Stimulated activated naive CD8-positive, alpha-beta T cell treated with anti-CD3 and anti-CD28 coated beads, Interleukin-15, Interleukin-2, amounts not matched to agents 100 U/mL and 50 U/mL, for 24 hours (primary cell): ENCODE measurements around the gene MAGI1.

ENCODE experiments used
- ATAC-seq: fragments of 150-1000 bp; cut with Tn5 transposase; one replicate; pipeline ENCODE4 v1.10.0; 2021
- DNase-seq: peaks from one replicate; pipeline ENCODE4 v3.0.0; 2021

The MAGI1 gene

GRCh38 chr3:65409176-65409569 lies 629.5 kb downstream of the MAGI1 start:
- ATAC-seq (no peak), DNase-seq (no peak)

- no peak for DNase-seq
- no peak for ATAC-seq
Observed at GRCh38 chr3:65408531-65409175, 630.1 kb downstream of the MAGI1 start.

- no peak for ATAC-seq
- no peak for DNase-seq
Observed at GRCh38 chr3:65406470-65406869, 632.2 kb downstream of the MAGI1 start.

DNA sequence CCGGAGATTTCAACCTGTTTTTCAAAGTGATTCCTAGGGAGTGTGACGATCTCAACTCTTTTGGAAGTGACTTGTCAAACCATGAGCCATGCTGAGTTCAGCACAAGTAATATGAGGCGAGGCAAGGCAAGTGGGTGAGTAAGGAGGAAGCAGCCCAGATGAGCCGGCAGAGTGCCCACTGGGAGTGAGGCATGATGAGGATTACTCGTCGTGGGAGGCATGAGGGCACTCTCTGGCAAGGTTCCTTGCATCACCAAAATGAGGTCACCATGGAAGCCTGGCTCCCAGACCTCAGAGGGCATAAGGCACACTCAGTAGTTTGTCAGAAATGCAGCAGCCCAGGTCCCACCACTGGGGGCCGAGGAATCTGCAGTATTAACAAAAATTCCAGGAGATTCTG lies 636.1 kb downstream of the MAGI1 start:
- ATAC-seq (no peak), DNase-seq (no peak)

DNA sequence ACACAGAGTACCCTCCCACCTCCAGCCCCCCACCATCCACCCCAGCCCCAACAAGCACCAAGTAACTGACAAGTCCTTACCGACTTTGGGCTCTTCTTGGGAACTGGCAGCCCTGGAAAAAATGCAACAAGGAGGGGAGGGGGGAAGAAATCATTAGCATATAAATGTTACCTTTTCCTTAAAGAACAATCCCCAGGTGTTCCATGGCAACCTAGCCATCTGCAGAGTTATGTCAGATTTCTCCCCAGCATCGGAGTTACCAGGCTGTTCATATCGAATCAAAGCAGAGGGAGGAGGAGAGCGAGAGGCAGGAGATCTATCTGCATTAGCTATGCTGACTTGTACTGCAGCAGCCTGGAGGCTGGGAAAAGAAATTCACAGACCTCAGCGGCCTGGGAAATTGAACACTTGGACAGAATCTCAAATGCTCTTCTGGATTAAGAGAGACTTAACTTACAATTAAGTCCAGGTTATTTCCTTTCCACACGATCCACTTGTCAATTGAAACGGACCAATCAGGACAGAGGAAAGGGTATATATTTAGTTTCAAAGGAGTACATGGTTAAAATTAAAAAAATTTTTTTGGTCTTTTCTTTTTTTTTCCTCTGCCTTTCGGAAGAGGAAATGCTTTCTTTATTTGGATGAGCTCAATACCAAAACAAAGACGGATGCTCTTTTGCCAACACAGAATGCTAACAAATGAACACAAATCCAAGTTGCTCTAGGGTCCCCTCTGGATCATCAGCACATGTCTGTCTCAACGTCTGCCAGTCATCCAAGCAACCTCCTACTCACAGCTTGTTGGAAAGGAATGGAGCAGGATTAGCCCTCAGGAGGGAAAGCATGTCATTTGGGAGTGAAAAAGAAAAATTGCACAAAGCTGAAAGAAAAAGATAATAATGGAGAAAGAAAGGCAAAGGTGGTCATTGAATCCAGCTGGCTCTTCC lies 637.1 kb downstream of the MAGI1 start:
- DNase-seq (no peak), ATAC-seq (no peak)

DNA sequence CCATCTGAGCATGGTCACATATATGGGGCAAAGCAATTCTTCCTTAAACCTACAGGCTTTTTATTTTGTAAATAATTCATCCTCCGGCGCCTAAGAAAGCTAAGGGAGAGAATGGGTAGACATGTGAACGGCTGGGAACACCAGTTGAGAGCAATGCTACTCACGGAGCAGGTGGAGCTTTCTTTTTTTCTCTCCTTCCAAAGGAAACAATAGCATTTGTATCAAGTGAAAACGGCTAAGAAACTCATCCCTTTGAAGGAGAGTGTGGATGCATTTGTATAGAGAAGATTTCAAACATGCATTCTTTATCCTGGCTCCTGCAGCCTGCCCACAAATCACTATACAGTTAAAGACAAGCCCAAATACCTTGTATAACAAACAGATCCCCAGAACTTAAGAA lies 637.8 kb downstream of the MAGI1 start:
- ATAC-seq (no peak), DNase-seq (no peak)

DNA sequence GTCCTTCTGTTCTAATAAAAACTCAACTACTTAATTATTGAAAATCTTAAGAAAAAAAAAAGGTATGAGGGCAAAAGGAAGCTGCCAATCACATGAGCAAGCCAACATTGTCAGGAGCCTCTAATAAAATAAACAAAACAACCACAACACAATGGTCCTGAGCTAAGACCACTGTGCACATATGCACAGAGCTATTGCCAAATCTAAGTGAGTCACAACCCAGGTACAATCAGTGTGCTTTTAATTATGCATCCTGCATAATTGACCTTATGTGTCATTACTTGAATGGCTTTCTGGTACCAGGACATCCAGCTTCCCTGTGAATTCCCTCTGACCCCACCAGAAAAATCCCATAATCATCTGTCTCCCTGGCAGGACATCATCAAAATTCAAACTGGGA lies 639.8 kb downstream of the MAGI1 start:
- DNase-seq (no peak), ATAC-seq (no peak)

DNA sequence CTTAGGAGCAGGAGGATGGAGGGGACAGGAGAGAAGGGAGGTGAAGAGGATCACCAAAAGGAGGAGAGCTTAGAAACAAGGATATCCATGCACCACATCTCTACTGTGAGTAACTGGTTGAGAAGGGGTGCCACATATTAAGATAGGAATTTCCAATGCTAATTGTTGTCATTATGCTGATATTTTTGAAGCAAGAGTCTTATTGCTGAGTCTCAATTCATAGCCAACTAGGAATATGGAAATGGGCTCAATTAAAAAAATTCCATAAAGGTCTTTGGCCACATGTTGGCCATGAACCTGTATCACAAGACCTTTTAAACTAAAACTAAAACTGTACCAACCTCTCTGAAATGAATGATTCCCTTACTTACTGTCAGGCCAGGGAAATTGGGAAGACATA lies 642.6 kb downstream of the MAGI1 start:
- ATAC-seq = no peak
- no peak for DNase-seq

- no peak for ATAC-seq
- DNase-seq = no peak
Observed at GRCh38 chr3:65391068-65391467, 647.6 kb downstream of the MAGI1 start.

DNA sequence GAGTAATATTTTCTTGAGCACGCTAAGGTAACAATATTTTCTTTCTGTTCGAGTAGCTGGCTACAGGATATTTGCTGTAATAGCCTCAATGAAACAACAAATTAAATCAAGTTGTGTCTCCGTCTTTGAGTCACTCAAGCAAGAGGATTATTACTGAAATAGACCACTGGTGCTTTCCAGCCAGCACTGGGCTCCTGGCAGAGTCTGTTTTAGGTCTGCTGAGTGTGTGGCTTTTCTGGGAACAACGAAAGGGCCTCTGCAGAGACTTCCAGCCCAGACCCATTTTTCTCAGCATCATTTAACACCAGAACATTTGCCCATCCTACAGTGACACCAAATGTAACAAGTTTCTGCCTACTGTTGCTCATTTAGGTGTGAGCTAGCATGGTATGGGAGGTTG lies 652.9 kb downstream of the MAGI1 start:
- no peak for DNase-seq
- ATAC-seq = no peak

DNA sequence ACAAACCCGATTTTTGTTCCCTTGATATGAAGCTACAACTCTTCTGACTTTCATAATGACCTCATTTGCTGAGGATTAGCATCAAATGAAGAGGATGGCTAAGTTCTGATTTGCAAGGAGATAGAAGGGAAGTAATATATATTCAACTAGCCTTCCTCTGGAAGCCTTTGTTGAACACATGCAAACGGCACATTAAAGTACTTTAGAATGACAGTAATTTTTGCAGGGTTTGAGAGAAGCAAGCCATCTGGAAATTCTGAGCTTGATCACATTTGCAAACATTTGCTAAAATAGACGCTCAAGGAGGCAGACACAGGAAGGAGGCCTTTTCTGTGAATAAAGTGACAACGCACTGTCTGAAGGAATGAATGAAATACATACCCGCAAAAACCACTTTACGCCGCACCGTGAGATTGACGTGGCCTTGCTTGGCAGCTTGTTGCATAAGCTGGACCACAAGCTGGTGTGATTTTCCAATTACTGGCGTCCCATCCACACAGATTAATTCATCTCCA lies 657.2 kb downstream of the MAGI1 start:
- no peak for ATAC-seq
- DNase-seq = no peak

- DNase-seq = no peak
- no peak for ATAC-seq
Observed at GRCh38 chr3:65379223-65379622, 659.5 kb downstream of the MAGI1 start.

DNA sequence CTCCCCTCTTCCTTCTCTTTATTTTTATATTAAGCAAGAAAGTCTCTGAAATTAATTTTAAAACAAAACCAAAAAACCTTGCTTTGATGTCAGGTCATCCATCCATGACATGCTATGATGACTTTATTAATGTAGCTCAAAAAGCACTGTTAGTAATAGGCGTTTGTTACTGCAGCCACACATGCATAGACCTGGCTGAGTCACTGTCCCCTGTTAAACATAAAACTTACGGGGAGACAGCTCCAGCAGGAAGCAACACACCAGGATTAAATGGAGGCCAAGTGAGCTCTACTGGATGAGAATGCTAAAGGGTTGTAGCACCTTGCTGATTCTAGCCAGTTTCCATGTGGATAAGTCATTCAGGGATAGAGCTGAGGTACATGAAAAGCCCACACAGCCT lies 661.1 kb downstream of the MAGI1 start:
- no peak for ATAC-seq

GRCh38 chr3:65376426-65376825 lies 662.3 kb downstream of the MAGI1 start:
- DNase-seq = no peak
- no peak for ATAC-seq

More for the DNA sequence above, 661.1 kb downstream of the MAGI1 start:
- DNase-seq = no peak

DNA sequence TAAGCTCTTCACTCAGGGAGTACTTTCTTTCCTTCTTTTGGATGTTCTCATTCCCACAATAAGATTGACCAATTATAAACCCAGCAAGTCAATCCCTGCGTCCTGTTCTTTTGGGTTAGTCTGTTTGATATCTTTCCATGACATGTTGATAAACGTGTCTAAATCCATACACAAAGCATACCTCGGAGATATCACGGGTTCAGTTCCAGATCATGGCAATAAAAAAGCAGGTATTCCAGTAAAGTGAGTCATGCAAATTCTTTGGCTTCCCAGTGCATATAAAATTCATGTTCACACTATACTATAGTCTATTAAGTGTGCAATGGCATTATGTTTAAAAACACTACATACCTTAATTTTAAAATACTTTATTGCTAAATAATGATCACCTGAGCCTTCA lies 667.7 kb downstream of the MAGI1 start:
- DNase-seq = no peak
- ATAC-seq = no peak

- no peak for ATAC-seq
Observed at GRCh38 chr3:65368866-65369265, 669.9 kb downstream of the MAGI1 start.

DNA sequence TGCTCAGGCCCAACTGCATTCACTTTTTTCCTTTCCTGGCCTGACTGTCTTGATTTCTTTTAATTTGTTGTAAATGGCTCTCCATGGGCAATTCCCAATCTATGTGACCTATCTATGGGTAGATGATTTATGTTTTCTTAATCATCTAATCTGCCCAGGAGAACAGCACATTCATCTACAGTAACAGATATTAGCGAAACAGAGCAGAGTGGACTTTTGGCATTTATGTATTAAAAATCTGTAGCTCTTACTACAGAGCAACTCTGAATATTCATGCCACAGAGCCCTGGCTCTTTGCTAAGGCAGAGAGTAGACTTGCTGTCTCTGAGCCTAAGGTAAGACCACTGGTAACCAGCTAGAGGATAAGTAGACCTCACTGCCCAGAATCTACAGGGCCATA lies 676.0 kb downstream of the MAGI1 start:
- ATAC-seq = no peak
- DNase-seq = no peak

More at GRCh38 chr3:65368866-65369265, 669.9 kb downstream of the MAGI1 start:
- DNase-seq = no peak

- ATAC-seq (no peak), DNase-seq (no peak)
Observed at GRCh38 chr3:65361448-65361847, 677.3 kb downstream of the MAGI1 start.

DNA sequence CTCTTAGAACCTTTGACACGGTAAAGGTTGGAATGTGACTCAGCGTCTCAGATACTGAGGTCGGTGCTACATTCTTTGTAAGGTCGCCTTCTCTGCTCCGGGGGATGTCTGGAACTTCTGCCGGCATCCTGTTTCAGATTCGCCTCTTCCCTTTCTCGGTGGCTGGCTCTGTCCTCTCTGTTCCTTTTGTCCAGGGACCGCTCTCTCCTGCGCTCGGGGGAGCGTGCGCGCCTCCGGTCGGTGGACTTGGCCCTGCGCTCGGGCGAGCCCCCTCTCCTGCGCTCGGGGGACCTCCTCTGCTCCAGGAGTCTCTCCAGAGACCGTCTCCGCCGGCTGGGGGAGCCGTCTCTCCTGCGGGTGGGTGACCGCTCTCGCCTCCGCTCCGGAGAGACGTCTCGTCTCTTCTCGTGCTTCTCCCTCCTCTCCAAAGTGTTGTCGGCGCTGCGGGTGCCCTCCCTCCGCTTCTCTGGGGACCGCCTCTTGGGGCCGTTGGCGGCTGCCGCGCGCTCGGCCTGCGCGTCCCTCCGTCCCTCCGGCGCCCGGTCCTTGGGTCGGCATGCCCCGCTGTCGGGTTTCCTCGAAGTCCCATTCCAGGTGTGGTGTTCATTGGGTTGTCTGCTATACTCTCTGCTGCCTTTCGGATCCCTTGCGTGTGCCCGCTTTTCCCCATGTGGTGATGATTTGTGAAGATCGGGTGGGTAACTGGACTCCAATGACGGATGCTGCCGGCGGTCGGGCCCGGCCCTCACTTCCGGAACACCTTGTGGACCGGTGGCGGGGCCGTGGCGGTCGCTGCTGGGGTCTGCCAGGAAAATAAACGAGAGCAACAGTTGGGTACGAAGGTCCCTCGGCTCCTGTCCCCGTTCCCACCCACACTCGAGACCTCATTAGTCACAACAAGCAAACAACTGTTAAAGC lies 682.1 kb downstream of the MAGI1 start:
- DNase-seq (no peak), ATAC-seq (no peak)

DNA sequence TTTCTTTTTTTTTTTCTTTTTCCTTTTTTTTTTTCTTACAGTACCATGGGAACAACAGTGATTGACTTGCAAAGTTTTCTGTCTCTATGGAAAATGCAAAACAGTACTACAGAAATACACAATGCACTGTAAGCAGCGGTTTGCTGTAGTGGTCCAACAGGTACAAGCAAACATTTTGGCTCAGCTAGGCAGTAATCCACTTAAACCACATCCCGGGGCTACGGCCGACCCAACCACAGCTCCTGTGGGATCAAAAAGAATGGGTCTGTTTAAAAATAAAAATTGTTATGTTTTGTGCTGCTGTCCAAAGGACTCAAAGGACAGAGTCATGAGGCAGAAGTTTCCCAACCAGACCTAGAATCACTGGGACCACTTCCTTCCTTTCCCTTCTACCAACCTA lies 683.8 kb downstream of the MAGI1 start:
- ATAC-seq = no peak
- no peak for DNase-seq

- no peak for ATAC-seq
- DNase-seq = no peak
Observed at GRCh38 chr3:65352951-65353350, 685.8 kb downstream of the MAGI1 start.

GRCh38 chr3:65351753-65352152 lies 687.0 kb downstream of the MAGI1 start:
- DNase-seq (no peak), ATAC-seq (no peak)
